ENCODE results near the gene ZNF432. TPM values are rescaled to one million over a fixed set of nuclear protein-coding genes. Genes with fewer than 3 reads are reported as not detected.

The ZNF432 gene
- total and polyA plus RNA-seq, 2 of the 13 experiments (the other 11 are each of a cell fraction or from before 2014, with no cell fraction given) = 4.1 to 8.7 TPM

GRCh38 chr19:52048555-52049501 is at the start of gene ZNF432 (continued):
- TF ChIP-seq MYC (CRISPR knock-in tag; IDR thresholded peaks at IDR 0.05; ENCODE audit: borderline replicate concordance) (peak; percentile 48; the same call in 1 of the 2 replicates), ZNF562 (CRISPR knock-in tag; IDR thresholded peaks at IDR 0.05; ENCODE audit: borderline replicate concordance) (no peak), REST (IDR thresholded peaks at IDR 0.05; ENCODE audit: borderline replicate concordance in 1 of 2, low read depth in 1 of 2, low read length in 2 of 2) (0 out of 4 replicates have a peak, but pooled peaks of 1 of the 2 experiments have one; percentile 16), ZNF777 (CRISPR knock-in tag; IDR thresholded peaks at IDR 0.05) (0 out of 2 replicates have a peak, but pooled peaks have one; percentile 20), ATF7-NPFF (CRISPR knock-in tag; IDR thresholded peaks at IDR 0.05; ENCODE audit: low read depth) (peak; percentile 54; the same call in 1 of the 2 replicates), TGIF2 (CRISPR knock-in tag; IDR thresholded peaks at IDR 0.05) (peak; percentile 33), SMC3 (IDR thresholded peaks at IDR 0.05; ENCODE audit: low read length) (no peak), ZGPAT (CRISPR knock-in tag; IDR thresholded peaks at IDR 0.05) (peak; percentile 64)
- TF ChIP-seq, protein P1, sequence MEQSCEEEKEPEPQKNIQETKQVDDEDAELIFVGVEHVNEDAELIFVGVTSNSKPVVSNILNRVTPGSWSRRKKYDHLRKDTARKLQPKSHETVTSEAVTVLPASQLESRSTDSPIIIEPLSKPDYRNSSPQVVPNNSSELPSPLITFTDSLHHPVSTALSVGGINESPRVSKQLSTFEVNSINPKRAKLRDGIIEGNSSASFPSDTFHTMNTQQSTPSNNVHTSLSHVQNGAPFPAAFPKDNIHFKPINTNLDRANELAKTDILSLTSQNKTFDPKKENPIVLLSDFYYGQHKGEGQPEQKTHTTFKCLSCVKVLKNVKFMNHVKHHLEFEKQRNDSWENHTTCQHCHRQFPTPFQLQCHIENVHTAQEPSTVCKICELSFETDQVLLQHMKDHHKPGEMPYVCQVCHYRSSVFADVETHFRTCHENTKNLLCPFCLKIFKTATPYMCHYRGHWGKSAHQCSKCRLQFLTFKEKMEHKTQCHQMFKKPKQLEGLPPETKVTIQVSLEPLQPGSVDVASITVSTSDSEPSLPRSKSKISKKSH (CRISPR knock-in tag; IDR thresholded peaks at IDR 0.05; ENCODE audit: borderline replicate concordance) = 0 out of 2 replicates have a peak, but pooled peaks have one; percentile 28
- TF ChIP-seq, protein P2, sequence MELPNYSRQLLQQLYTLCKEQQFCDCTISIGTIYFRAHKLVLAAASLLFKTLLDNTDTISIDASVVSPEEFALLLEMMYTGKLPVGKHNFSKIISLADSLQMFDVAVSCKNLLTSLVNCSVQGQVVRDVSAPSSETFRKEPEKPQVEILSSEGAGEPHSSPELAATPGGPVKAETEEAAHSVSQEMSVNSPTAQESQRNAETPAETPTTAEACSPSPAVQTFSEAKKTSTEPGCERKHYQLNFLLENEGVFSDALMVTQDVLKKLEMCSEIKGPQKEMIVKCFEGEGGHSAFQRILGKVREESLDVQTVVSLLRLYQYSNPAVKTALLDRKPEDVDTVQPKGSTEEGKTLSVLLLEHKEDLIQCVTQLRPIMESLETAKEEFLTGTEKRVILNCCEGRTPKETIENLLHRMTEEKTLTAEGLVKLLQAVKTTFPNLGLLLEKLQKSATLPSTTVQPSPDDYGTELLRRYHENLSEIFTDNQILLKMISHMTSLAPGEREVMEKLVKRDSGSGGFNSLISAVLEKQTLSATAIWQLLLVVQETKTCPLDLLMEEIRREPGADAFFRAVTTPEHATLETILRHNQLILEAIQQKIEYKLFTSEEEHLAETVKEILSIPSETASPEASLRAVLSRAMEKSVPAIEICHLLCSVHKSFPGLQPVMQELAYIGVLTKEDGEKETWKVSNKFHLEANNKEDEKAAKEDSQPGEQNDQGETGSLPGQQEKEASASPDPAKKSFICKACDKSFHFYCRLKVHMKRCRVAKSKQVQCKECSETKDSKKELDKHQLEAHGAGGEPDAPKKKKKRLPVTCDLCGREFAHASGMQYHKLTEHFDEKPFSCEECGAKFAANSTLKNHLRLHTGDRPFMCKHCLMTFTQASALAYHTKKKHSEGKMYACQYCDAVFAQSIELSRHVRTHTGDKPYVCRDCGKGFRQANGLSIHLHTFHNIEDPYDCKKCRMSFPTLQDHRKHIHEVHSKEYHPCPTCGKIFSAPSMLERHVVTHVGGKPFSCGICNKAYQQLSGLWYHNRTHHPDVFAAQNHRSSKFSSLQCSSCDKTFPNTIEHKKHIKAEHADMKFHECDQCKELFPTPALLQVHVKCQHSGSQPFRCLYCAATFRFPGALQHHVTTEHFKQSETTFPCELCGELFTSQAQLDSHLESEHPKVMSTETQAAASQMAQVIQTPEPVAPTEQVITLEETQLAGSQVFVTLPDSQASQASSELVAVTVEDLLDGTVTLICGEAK (IDR thresholded peaks at IDR 0.05) = no peak
- TF ChIP-seq, protein P2 (CRISPR knock-in tag; IDR thresholded peaks at IDR 0.05) = no peak
